SK-N-SH (cell line): ENCODE measurements around the gene KIAA1549.

Experiments used
- RFX5 ChIP-seq: IDR thresholded peaks from 2 replicates; pipeline ENCODE4 v1.6.1; 2012; ENCODE audit warnings: mild to moderate bottlenecking, improper control_type of control experiment, low read length
- TF ChIP-seq, protein P1 (sequence below): IDR thresholded peaks from 2 replicates; pipeline ENCODE4 v1.4.0; 2012; ENCODE audit warnings: low read depth, borderline replicate concordance

DNA sequence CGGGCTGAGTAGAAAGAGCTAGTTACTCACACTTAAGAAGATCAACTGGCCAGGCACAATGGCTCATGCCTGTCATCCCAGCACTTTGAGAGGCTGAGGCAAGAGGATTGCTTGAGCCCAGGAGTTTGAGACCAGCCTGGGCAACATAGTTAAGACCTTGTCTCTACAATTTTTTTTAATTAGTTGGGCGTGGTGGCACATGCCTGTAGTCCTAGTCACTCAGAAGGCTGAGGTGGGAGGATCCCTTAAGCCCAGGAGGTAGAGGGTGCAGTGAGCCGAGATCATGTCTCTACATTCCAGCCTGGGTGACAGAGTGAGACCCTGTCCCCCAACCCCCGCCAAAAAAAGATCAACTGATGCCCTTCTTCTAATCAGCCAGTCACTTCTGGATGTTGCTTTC, 108.6 kb downstream of the KIAA1549 start:
- TF ChIP-seq RFX5, result no peak
- TF ChIP-seq, protein P1, sequence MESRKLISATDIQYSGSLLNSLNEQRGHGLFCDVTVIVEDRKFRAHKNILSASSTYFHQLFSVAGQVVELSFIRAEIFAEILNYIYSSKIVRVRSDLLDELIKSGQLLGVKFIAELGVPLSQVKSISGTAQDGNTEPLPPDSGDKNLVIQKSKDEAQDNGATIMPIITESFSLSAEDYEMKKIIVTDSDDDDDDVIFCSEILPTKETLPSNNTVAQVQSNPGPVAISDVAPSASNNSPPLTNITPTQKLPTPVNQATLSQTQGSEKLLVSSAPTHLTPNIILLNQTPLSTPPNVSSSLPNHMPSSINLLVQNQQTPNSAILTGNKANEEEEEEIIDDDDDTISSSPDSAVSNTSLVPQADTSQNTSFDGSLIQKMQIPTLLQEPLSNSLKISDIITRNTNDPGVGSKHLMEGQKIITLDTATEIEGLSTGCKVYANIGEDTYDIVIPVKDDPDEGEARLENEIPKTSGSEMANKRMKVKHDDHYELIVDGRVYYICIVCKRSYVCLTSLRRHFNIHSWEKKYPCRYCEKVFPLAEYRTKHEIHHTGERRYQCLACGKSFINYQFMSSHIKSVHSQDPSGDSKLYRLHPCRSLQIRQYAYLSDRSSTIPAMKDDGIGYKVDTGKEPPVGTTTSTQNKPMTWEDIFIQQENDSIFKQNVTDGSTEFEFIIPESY, result no peak
